Activated naive CD8-positive, alpha-beta T cell treated with anti-CD3 and anti-CD28 coated beads, Interleukin-2, amount 10 ng/mL, durations not matched to agents 7 days and 5 days (primary cell): ENCODE results near the gene NOS1AP. TPM values are rescaled to one million over a fixed set of nuclear protein-coding genes. Genes with fewer than 3 reads are reported as not detected.

Source experiments
- ATAC-seq: fragments of 150-1000 bp; cut with Tn5 transposase; one replicate; pipeline ENCODE4 v1.10.0; 2021; ENCODE audit warnings: low read depth, moderate library complexity
- POLR2A ChIA-PET: fragments of 350-600 bp; sonication (Branson Sonifier 250); formaldehyde crosslinking; loops from one replicate; lab custom pipeline; 2021; ENCODE audit warnings: antibody characterized with exemption; lab: Charles Lee
- DNase-seq: peaks from one replicate; pipeline ENCODE4 v3.0.0; 2021
- H3K27ac Mint-ChIP-seq: one replicate; pipeline ENCODE4 v1.8.0; 2022; ENCODE audit warnings: mild to moderate bottlenecking, mixed read lengths
- H3K27me3 Mint-ChIP-seq: one replicate; pipeline ENCODE4 v1.8.0; 2022; ENCODE audit warnings: mild to moderate bottlenecking, moderate library complexity, mixed read lengths
- H3K36me3 Mint-ChIP-seq: one replicate; pipeline ENCODE4 v1.8.0; 2021; ENCODE audit warnings: mild to moderate bottlenecking, mixed read lengths
- H3K4me1 Mint-ChIP-seq: one replicate; pipeline ENCODE4 v1.8.0; 2021; ENCODE audit warnings: mixed read lengths
- H3K4me3 Mint-ChIP-seq: one replicate; pipeline ENCODE4 v1.8.0; 2022; ENCODE audit warnings: mild to moderate bottlenecking, moderate library complexity, mixed read lengths
- H3K9me3 Mint-ChIP-seq: one replicate; pipeline ENCODE4 v1.8.0; 2021; ENCODE audit warnings: mixed read lengths
- total RNA-seq, 2 experiments: library from RNA; stranded (reverse); gene quantifications; one replicate each; pipeline ENCODE4 v1.2.3, GENCODE V29; 2021

NOS1AP gene
- total RNA-seq, 2 experiments from 2014 or later: not detected

- no peaks in the 10 kb centered on the region for H3K4me1 Mint-ChIP-seq
- H3K36me3 Mint-ChIP-seq: no peaks in the 10 kb centered on the region
- ATAC-seq (no peak), DNase-seq (no peak)
- no peak overlapping the region for H3K4me3 Mint-ChIP-seq
- no peak overlapping the region for H3K27ac Mint-ChIP-seq
- peaks cover 7% of the 10 kb centered on the region for H3K27me3 Mint-ChIP-seq
- POLR2A ChIA-PET: no interaction called here
- H3K9me3 Mint-ChIP-seq: no peaks in the 10 kb centered on the region
These were observed 297.6 kb downstream of the NOS1AP start for GRCh38 chr1:162367073-162367472.

- H3K27me3 Mint-ChIP-seq: peaks cover 3% of the 10 kb centered on the region
- no peaks in the 10 kb centered on the region for H3K4me1 Mint-ChIP-seq
- no peak overlapping the region for H3K4me3 Mint-ChIP-seq
- DNase-seq (no peak), ATAC-seq (no peak)
- no peaks in the 10 kb centered on the region for H3K9me3 Mint-ChIP-seq
- H3K36me3 Mint-ChIP-seq: no peaks in the 10 kb centered on the region
- POLR2A ChIA-PET: no interaction called here
- H3K27ac Mint-ChIP-seq: no peak overlapping the region
These were observed 298.3 kb downstream of the NOS1AP start for GRCh38 chr1:162367772-162368171.

- no peaks in the 10 kb centered on the region for H3K4me1 Mint-ChIP-seq
- no peaks in the 10 kb centered on the region for H3K36me3 Mint-ChIP-seq
- H3K27me3 Mint-ChIP-seq: no peaks in the 10 kb centered on the region
- H3K27ac Mint-ChIP-seq: no peak overlapping the region
- H3K9me3 Mint-ChIP-seq: no peaks in the 10 kb centered on the region
- DNase-seq (no peak), ATAC-seq (no peak)
- POLR2A ChIA-PET: no interaction called here
- no peak overlapping the region for H3K4me3 Mint-ChIP-seq
These were observed 299.0 kb downstream of the NOS1AP start for GRCh38 chr1:162368451-162368850.

DNA sequence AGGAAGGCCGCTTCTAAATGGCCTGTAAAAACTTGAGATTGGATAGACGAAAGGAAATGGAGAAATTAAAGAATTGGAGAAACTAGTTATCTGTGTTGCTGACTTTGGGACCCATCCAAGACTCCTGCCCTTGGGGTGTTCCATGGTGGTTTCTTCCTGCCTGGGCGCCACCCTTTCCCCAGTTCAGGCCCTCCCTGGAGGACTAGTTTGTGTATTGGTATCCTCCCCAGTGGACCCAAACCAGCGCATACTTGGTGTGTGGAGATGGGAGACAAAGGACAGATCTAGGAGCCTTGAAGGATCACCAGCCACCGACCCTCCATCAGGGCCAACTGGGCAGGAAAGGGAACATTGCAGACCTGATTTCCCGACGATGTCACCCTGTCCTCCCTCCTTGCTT lies 300.1 kb downstream of the NOS1AP start:
- H3K27ac Mint-ChIP-seq: no peak overlapping the region
- POLR2A ChIA-PET: no interaction called here

GRCh38 chr1:162370161-162370560 lies 300.7 kb downstream of the NOS1AP start:
- no peaks in the 10 kb centered on the region for H3K36me3 Mint-ChIP-seq
- DNase-seq (no peak), ATAC-seq (no peak)
- no peak overlapping the region for H3K27ac Mint-ChIP-seq
- H3K4me1 Mint-ChIP-seq: no peaks in the 10 kb centered on the region
- H3K4me3 Mint-ChIP-seq: no peak overlapping the region
- no peaks in the 10 kb centered on the region for H3K9me3 Mint-ChIP-seq
- H3K27me3 Mint-ChIP-seq: no peaks in the 10 kb centered on the region
- POLR2A ChIA-PET: no interaction called here

More for the DNA sequence above, 300.1 kb downstream of the NOS1AP start:
- ATAC-seq (no peak), DNase-seq (no peak)
- Mint-ChIP-seq H3K9me3 (no peaks in the 10 kb centered on the region), H3K4me1 (no peaks in the 10 kb centered on the region), H3K36me3 (no peaks in the 10 kb centered on the region), H3K27me3 (no peaks in the 10 kb centered on the region), H3K4me3 (no peak overlapping the region)

DNA sequence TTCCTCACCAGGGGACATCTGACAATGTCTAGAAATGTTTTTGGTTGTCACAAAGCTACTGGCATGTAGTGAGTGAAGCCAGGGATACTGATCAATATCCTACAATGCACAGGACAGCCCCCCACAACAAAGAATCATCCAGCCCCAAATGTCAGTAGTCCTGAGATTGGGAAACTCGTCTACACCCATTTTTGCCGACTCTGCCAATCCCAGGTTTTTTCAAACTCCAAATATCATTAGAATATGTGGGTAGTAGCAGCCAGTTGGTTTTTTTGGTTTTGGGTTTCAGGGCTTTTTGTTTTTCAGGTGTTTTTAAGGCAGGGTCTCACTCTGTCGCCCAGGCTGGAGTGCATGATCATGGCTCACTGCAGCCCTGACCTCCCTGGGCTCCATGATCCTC lies 301.2 kb downstream of the NOS1AP start:
- no peaks in the 10 kb centered on the region for H3K9me3 Mint-ChIP-seq
- H3K27ac Mint-ChIP-seq: no peak overlapping the region
- ATAC-seq (no peak), DNase-seq (no peak)
- H3K4me1 Mint-ChIP-seq: no peaks in the 10 kb centered on the region
- H3K36me3 Mint-ChIP-seq: no peaks in the 10 kb centered on the region
- POLR2A ChIA-PET: interaction anchor here (0.7 kb wide), 1 partner anchor 9 kb away, joined by 3 read pairs; no protein-coding TSS in a partner anchor
- H3K27me3 Mint-ChIP-seq: peaks cover 1% of the 10 kb centered on the region
- no peak overlapping the region for H3K4me3 Mint-ChIP-seq

DNA sequence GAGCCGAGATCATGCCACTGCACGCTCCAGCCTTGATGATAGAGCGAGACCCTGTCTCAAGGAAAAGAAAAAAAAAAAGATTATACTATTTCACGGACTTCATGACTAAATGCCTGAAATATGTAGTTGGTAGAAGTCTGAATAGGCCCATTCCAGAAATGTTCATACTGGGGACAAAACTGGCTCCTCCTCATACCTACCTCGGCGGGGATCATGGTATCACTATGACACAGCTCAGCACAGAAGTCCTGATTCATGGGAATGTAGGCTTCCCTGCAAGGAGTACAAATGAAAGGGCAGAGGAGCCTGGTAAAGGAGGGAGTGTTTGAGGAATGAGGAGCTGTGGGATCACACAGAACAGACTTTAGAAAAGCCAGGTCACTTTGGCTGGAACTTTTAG lies 302.1 kb downstream of the NOS1AP start:
- no peaks in the 10 kb centered on the region for H3K36me3 Mint-ChIP-seq
- no peaks in the 10 kb centered on the region for H3K4me1 Mint-ChIP-seq
- DNase-seq: no peak
- peaks cover 1% of the 10 kb centered on the region for H3K27me3 Mint-ChIP-seq
- ATAC-seq: no peak
- H3K27ac Mint-ChIP-seq: no peak overlapping the region
- H3K4me3 Mint-ChIP-seq: no peak overlapping the region
- no peaks in the 10 kb centered on the region for H3K9me3 Mint-ChIP-seq
- POLR2A ChIA-PET: interaction anchor here (0.7 kb wide), 1 partner anchor 8 kb away, joined by 3 read pairs; no protein-coding TSS in a partner anchor

GRCh38 chr1:162372159-162373071 lies 302.9 kb downstream of the NOS1AP start:
- peaks cover 1% of the 10 kb centered on the region for H3K27me3 Mint-ChIP-seq
- no peaks in the 10 kb centered on the region for H3K9me3 Mint-ChIP-seq
- POLR2A ChIA-PET: no interaction called here
- no peak overlapping the region for H3K4me3 Mint-ChIP-seq
- H3K4me1 Mint-ChIP-seq: no peaks in the 10 kb centered on the region
- H3K36me3 Mint-ChIP-seq: no peaks in the 10 kb centered on the region
- no peak overlapping the region for H3K27ac Mint-ChIP-seq
- ATAC-seq (no peak), DNase-seq (no peak)

GRCh38 chr1:162373072-162373427 lies 303.6 kb downstream of the NOS1AP start:
- POLR2A ChIA-PET: no interaction called here
- no peak for ATAC-seq
- Mint-ChIP-seq H3K4me3 (no peak overlapping the region), H3K27ac (no peak overlapping the region), H3K4me1 (no peaks in the 10 kb centered on the region), H3K36me3 (no peaks in the 10 kb centered on the region), H3K27me3 (peaks cover 1% of the 10 kb centered on the region), H3K9me3 (no peaks in the 10 kb centered on the region)
- no peak for DNase-seq

DNA sequence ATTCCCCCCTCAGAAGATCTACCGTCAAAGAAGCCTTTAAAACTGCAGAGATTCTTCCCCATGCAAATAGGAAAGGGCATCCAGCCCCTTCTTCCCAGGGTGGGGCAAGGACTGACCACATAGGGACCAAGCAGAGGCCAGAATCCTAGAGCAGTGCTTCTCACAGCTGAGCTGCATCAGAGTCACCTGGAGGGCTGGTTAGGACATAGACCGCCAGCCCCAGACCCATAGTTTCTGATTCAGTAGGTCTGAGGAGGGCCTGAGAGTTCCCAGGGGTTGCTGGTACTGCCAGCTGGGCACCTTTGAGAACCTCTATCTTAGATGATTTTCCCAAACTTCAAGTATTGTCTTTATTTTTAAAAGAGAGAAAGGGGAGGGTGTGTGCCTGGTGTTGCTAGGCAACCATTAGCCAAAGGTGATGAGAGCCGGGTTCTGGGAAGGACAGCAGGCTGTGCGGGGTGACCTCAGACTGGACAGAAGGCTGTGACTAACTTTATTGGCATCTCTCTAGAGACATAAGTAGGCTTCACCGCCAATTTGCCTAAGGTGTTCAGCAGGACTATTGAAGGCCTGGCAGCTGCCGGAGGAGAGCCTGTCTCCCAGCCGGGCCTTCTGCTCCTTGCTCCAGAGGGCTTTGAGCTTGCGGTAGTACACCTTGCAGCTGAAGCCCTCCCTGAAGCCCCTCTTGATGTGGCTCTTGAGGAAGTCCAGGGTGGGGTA lies 304.2 kb downstream of the NOS1AP start:
- POLR2A ChIA-PET: no interaction called here
- H3K4me3 Mint-ChIP-seq: no peak overlapping the region
- ATAC-seq: no peak
- H3K27me3 Mint-ChIP-seq: peaks cover 1% of the 10 kb centered on the region
- H3K9me3 Mint-ChIP-seq: no peaks in the 10 kb centered on the region
- no peaks in the 10 kb centered on the region for H3K4me1 Mint-ChIP-seq
- no peaks in the 10 kb centered on the region for H3K36me3 Mint-ChIP-seq
- H3K27ac Mint-ChIP-seq: no peak overlapping the region
- DNase-seq: no peak

- H3K36me3 Mint-ChIP-seq: no peaks in the 10 kb centered on the region
- no peak overlapping the region for H3K27ac Mint-ChIP-seq
- POLR2A ChIA-PET: no interaction called here
- no peak for DNase-seq
- no peak overlapping the region for H3K4me3 Mint-ChIP-seq
- no peak for ATAC-seq
- no peaks in the 10 kb centered on the region for H3K4me1 Mint-ChIP-seq
- H3K9me3 Mint-ChIP-seq: no peaks in the 10 kb centered on the region
- H3K27me3 Mint-ChIP-seq: peaks cover 1% of the 10 kb centered on the region
These were observed 304.9 kb downstream of the NOS1AP start for GRCh38 chr1:162374406-162374805.

- DNase-seq: no peak
- Mint-ChIP-seq H3K4me1 (no peaks in the 10 kb centered on the region), H3K4me3 (no peak overlapping the region), H3K9me3 (no peaks in the 10 kb centered on the region), H3K36me3 (no peaks in the 10 kb centered on the region), H3K27me3 (peaks cover 1% of the 10 kb centered on the region), H3K27ac (no peak overlapping the region)
- POLR2A ChIA-PET: no interaction called here
- ATAC-seq: no peak
These were observed 306.0 kb downstream of the NOS1AP start for GRCh38 chr1:162375463-162375862.

GRCh38 chr1:162376691-162377090 lies 307.2 kb downstream of the NOS1AP start, which contains the start of gene SPATA46:
TSS of gene SPATA46 (minus strand) at chr1:162376854. CDS start at chr1:162376790, 64 bp downstream.
- no peak for ATAC-seq
- H3K4me1 Mint-ChIP-seq: no peaks in the 10 kb centered on the region
- H3K36me3 Mint-ChIP-seq: no peaks in the 10 kb centered on the region
- peaks cover 1% of the 10 kb centered on the region for H3K27me3 Mint-ChIP-seq
- no peaks in the 10 kb centered on the region for H3K9me3 Mint-ChIP-seq
- POLR2A ChIA-PET: no interaction called here
- no peak within 1 kb of the TSS for H3K27ac Mint-ChIP-seq
- DNase-seq: no peak
- no peak within 1 kb of the TSS for H3K4me3 Mint-ChIP-seq
